ENCODE measurements around the gene PDP2.

The PDP2 gene

DNA sequence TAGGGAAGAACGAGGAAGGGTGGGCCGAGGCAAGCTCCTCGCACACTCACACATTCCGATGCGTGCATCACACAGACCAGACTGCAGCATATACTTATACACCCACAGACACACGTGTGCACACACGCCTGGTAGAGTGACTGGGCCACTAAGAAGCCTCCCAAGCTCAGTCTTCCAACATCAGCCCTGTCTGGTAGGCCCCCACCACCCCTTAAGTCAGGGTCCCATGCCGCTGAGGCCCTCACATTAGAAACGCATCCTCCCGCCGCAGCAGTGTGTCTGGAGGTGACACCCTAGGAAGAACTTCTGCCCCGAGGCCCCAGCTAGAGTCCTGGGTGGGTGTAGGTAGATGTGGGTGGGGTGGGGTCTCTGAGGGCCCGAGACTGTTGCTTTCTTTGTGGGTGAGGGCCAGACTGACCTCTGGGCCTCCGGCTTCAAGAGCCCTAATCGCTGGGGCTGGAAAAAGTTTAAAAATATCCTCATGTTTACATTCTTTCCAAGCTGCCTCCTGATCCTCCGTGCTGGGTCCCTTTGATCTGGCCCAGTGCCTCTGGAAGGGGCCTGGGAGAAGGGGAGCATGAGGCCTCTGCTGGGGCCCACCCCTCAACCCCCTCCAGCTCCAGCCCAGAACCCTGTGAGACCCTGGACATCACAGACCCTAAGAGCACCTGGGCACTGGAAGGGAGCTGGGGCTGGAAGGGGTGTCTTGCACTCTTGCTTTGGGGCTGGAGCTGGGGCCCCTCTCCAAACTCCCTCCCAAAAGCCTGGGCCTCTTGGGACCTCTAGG is 24.7 kb downstream of the PDP2 start:
- no peak for DNase-seq

DNA sequence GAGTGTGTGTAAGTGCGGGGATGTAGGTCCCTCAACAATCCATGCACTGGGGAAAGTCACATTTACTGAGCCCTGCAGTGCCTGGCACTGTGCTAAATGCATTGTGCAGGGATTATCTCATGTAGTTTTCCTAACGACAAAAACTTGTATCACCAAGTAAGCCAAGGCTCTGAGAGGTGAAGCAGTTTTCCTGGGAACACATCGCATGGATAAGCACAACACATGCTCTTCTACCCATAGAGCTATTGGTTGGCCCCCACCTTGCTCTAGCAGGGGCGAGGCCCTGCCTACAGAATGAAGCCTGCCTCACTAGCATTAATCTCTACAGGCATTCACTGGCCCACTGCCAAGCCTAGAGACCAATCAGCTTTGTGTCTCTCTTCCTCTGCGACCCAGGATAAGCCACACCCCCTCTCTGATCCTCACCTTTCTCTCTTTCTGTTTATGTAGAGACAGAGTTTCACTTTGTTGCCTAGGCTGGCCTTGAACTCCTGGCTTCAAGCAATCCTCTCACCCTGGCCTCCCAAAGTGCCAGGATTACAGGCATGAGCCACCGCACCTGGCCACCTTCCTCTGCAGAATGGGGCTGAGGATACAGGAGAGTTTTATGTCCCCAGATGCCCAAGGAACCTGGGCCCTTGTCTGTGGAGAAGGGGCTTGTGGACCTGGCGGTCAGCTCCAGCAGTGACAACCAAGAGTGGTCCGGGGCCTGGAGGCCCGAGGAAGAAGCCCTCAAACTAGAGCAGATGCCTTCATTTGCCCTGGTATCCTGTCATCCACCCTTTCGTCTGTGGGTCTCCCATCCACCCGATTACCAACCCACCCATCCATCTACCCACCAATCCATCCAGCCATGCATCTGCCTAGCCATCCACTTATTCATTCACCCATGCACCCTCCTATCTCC is 25.6 kb downstream of the PDP2 start:
- DNase-seq, result no peak

DNA sequence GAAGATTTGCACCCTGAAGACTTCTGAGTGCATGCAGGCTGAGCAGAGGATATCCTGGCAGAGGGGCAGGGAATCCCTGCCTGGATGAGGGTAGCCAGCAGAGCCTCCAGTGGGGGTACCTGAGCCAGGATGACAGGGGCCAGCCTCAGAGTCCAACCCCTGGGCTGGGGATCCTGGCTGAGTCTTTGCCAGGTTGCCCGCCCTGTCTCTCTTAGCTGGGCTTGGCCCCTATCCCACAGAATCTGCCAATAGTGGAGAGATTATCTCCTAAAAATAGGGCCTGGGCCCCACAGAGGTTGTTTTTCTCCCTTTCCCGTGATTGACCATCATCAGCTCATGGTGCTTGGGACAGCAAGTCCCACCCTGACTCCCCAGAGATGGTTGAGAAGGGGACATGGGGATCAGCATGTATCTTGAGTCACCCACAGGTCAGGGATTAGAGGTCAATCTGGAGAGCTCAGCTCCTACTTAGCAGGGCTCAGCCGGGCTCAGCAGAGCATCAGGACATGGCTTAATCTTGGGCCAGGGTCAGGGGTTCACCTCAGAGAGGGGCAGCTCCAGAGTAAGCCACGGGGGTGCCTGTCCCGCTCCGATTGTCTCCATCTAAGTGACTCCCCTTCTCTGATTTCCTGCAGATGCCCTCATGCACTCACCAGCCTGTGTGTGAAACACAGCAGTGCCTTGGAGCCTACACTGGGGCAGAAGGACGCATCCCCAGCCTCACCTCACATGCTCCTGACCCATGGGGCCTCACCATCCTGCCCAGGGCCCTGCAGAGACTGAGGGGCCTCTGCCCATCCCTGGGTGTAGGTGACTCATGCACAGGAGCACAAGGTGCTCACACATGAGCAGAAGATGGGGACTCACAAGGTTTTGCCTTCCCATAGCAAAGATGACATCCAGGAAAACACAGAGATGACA is 26.9 kb downstream of the PDP2 start:
- no peak for DNase-seq

DNA sequence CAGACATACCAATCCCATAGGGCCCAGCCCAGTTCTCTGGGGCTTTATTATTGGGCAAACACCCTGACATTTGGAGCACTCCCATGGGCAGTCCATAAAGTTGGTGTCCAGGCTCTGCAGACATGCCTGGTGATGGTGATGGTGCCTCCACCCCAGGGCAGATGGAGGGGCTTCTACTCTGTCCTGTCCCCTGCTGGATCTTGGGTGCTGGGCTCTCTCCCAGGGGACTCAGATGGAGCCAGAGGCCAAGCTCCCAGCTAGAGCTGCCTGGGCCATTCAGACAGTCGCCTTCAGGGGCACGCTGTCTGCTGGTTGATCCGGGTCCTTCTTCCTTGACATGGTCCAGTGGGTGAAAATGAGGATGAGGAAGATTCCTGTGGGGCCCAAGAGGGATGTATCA is 27.8 kb downstream of the PDP2 start:
- no peak for DNase-seq

DNA sequence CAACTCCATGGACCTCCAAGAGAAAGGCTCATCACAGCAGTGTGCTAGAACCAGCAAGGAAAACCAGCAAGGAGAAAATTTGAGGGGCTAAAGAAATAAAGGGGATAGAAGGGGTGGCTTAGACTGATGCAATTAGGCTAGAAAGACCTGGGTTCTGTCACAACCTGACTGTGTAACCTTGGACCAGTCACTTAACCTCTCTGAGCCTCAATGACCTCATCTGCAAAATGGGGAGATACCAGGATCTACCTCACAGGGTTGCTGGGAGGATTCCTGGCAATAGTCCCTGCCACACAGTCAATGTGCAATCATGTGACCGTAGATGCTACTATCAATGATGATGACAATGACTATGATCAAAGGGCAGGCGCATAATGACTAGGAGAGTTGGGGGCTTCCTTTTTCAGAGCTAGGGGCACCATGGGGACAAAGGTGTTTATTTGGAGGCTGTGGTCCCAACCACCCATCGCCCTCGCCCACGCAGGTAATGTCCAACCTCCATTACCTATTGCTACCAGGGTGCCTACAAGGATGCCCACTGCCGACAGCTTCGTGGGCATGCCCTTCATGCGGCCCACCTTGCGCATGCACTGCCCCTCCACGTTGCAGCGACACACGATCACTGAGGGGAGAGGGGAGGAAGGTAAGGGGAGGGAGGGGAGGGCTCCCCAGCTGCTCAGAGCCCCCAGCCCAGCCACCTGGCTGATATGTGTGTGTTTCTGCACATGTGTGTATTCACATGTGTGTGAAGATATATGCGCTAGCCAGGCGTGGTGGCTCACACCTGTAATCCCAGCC is 28.6 kb downstream of the PDP2 start:
- no peak for DNase-seq

DNA sequence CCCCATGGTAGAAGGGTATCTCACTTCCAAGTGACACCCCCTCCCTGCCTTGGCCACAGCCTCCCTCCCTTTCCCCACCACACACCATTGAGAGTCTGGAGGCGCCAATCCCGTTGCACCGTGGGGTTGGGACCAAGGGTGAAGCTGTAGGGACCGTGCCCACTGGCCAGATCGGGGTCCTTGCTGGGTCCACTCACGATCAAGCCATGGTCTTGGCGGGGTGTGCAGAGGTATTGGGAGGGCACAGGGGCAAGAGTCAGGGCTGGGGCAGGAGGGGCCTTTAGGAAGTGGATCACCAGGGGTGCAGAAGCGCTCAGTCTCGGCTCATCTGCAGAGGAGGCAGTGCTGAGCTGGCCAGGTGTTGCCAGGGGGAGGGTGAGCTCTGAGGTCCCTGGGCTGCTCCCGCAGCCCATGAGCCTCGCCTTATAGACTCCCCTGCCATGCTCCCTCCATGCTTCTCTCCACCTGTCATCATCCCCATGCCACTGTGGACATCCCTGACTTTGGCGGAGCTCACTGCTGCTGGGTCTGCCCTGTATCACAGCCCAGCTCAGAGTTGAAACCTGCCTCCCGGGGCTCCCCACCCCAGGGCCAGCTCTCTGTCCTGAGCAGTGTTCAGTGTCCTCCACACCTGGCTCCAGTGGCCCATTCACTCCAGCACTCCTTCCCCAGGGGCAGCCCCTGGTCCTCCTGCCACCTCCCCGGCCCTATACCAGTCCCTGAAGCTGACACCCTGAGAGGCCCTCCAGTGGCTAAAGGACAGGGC is 30.0 kb downstream of the PDP2 start:
- DNase-seq, result no peak

DNA sequence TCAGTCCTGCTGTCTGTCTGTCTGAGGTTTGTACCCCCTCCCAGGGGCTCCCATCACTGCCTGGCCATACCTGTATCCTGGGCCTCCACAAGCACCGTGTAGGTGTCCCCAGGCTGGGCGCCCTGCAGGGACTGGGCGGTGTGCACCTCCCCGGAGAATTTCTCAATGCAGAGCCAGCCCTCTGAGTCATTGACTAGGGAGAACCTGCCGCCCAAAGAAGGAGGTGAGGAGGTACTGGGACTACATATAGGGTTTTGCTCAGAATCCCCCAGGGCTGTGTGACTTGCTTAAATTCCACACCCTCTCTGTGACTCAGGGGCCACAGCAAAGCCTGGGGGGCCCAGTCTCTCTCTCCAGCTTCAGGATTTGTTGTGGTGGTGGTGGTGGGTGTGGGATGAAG is 30.8 kb downstream of the PDP2 start:
- DNase-seq, result no peak

DNA sequence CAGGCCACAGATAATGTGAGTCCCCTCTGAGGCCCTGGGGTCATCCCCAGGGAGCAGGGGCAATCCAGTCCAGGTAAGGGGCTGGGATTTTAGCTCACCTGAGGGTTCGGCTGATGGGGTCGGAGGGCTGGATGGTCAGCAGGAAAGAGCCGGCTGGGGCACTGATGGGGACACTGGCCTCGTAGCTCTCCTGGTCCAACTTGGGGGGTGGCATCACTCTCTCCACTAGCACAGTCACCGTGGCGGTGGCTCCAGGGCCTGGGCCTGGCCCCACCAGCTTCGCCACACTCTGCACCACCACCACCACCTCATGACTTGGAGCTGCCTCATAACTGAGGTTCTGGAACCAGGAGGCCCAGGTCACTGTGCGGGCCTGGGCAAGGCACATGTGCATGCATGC is 31.5 kb downstream of the PDP2 start:
- no peak for DNase-seq

DNA sequence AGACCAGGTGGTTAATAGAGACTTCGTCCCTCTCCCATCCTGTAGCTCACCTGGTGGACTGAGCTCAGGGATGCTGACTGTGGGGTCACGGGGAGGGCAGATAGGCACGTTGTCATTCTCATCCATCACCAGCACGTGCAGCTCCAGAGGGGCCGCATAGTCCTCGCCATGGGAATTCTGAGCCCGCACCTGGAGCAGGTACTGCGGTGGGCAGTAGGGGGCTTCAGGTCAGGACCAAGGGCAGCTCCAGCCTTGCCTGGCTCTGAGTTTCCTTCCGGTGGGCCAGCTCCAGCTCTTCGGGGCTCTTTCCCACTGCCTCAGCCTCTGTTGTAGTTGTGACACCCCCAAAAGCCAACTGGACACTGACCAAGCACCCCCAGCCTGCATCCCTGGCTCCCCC is 32.8 kb downstream of the PDP2 start:
- DNase-seq, result no peak

DNA sequence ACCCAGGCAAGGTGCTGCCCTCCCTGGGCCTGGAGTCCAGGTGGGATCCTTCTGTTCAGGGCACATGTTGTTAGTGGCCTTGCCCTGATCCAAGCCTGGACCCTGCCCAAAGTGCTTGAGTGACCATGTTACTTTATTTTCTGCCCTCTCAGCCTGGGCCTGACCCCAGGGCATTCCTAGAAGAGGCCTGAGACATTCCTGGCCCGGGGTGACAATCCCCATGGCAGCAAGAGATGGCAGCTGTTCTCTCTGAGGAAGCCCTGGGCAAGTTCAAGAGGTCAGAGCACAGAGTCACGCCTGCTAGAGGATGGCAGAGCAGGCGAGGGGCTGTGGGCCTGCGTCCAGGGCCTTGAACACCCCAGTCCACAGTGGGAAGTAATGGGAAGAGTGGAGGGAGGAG is 33.4 kb downstream of the PDP2 start:
- DNase-seq, result no peak

DNA sequence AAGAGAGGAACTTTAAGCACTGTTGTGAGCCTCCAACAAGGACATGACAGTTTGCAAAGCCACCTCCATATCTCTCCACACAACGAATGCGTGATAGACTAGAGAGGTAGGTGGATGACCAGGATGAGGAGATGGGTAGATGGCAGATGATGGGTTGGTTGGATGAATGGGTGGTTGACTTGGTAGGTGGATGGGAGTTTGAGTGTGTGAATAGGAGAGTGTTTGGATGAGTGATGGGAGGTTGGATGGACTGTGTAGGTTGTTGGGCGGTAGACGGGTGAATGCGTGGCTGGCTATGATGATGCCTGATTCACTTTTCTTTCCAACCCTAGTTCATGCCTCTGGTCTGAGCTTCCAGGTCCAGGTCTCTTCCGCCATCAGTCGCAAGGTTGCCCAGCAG is 34.2 kb downstream of the PDP2 start:
- no peak for DNase-seq

DNA sequence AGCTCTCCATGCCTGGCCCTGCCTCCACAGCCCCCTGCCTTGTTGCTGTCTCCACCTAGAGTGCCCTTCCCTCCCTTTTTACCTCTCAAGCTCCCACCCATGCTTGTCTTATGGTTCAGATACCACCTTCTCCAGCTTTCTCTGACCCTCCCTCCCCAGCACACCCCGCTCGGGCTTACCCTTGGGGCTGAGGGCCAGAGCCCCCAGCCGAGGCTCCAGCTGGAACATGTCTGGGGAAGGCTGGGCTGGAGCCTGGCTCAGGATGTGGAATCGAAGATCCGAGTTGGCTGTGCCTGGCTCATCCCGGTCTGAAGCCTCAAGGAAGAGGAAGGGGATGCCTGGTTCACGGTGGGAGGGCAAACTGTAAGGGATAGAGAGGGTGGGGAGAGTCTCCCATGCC is 34.7 kb downstream of the PDP2 start:
- no peak for DNase-seq

DNA sequence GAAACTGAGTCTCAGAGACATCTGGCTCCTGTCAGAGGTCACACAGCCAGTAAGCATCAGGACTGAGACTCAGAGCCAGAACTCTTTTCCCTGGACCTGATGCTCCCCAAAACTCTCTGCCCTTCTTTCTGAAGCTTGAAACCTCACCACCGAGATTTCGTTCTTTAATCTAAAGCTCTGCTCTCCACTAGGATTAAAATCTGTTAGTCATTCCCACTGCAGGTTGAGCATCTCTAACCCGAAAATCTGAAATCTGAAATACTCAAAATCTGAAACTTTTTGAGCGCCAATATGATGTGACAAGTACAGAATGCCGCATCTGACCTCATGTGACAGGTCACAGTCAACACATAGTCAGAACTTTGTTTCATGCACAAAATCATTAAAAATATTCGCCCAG is 36.2 kb downstream of the PDP2 start:
- no peak for DNase-seq

DNA sequence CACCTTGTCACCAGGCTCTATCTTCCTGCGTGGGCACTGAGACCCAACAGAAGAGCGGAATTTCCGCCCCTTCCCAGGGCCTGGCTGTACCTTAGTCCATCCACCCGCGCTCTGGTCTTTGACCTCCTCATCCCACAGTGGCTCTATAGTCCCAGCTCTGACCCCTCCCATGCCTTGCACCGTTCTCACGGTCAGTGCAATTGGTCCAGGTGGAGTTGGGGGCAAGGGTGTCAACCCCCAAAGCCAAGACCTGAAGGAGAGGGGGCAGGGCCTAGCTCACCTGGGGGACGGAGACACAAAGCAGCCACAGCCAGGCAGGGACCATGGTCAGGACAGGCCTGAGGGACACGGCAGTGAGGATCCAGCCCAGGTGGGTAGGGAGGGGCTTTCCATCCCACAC is 37.4 kb downstream of the PDP2 start:
- no peak for DNase-seq

DNA sequence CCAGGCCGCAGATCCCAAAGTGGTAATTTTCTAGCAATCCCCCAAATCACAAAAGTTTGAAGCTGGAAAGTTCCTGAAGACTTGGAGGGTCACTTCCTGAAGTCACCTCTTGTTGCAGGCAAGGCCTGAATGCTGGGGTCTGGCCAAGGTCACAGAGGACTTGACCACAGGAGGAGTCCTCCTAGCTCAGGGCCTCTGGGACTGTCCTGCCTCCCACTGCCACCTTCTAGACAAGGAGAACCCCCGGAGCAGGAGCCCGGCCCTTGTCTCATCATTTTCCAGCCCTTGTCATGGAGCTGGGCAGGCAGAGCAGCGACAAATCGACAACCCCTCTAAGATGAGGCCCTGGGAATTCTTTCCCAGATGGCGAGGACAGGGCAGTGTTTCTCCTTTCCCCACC is 38.0 kb downstream of the PDP2 start:
- DNase-seq, result no peak

DNA sequence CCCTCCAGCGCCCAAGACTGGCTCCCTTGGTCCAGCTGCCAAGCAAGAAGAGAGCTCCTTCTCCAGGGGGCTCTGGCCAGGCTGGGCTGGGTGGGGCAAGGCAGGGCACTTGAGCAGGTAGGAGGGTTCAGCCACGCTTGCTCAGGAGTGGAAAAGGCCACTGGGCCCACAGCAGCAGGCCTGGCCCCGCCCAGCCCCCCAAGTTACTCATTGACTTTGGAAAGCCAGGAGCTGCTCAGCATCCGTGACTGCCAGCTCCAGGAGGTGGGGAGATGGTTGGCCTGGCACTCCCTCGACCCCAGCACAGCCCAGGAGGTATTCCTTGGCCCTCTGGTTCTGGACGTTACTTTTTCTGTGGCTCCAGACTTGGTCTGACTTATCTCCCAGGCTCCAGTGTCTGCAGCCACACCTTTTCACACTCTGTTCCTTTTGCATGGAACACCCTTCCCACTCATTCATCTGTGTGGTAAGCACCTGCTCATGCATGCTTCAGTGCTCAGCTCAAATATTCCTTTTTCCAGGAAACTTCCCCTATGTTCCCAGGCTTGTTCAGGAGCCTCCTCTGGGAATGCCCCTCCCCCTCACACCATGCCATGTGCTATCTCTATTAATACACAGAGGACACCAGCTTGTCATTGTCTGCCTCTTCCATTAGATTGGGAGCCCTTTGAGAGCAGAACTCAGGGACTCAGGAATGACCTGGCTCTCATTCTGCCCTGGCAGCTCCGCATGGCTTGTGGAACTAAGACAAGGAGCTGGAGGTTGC is 38.7 kb downstream of the PDP2 start, which contains the start of gene CDH16:
CDH16 (minus strand) TSS at position 83 of the 766 bp plus-strand sequence. CDS start 820 bp downstream, outside the sequence.
- no peak for DNase-seq

DNA sequence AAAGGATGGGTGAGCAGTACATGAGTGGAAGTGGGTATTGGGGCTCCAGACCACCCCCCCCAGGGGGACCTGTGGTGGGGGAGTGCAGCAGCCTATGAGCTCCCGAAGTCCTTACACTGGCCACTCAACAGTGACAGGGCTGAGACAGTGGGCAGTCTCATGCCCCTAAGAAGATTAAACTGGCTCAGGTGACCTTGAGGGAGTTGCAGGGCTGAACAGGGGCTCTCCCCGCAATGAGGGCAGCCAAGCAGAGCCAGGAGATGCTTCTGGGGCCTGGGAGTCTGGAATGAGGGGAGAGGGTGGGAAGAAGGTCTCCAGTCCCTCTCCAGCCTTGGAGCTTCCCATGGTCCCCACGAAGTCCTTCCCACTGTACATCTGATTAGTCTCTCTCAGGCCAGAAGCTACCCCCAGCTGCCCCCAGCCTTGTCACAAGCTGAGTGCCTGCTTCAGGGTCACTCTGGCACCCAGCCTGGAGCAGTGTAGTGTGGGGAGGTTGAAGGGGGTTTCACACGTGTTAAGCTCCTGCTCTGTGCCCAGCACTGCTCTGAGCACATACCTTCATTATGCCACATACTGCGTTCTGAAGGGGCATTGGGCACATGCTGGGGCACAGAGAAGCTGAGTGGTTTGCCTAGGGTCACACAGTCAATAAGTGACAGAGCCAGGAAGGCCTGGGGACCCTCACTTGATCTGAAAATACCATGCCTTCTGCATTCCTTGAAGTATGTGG is 39.4 kb downstream of the PDP2 start:
- DNase-seq, result no peak

DNA sequence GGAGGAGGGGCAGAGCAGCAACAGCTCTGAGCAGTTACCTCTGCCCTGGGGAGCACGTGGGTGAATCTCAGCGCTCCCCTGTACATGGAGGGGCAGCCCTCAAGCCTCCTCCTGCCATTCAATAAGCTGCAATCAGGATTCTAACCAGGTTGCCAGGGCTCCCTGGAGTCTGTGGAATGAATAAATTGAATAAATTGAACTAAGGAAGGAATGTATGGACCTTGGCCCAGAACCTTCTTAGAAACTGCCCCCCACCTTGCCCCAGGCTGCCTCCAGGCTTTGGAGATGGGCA is 39.9 kb downstream of the PDP2 start:
- no peak for DNase-seq

DNA sequence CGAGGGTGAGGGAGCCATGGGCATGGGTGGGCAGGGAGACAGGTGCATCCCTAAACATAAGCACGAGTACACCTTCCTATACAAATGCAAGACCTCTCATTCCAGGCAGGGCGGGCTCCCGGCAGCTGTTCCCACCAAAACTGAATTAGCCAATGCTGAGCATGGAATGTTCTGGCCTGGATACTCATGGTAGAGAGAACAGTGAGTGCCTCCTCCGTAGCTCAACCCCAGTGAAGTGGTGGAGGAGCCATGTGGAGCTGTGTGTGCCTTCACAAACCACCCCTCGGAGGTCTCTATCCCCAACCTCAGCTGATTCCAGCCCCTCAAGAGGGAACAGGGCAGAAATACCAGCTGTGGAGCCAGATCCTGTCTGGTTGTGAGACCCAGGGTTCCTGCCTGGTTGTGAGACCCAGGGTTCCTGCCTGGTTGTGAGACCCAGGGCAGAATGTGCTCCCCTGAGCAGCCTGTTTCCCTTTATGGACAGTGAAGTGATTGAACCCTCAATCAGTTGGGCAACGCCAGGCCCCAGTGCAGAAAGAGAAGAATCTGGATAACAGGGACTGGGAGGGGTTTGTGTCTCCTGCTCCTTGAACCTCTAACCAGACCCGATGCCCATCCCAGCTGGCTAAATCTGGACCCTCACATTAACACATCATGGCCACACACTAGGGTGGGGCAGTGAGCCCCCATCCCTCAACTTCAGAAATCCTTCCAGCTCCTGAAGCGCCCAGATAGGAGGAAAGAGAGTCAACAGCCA is 40.8 kb downstream of the PDP2 start:
- no peak for DNase-seq
